ENCODE data around the gene GPR62.

Gene GPR62, protein sequence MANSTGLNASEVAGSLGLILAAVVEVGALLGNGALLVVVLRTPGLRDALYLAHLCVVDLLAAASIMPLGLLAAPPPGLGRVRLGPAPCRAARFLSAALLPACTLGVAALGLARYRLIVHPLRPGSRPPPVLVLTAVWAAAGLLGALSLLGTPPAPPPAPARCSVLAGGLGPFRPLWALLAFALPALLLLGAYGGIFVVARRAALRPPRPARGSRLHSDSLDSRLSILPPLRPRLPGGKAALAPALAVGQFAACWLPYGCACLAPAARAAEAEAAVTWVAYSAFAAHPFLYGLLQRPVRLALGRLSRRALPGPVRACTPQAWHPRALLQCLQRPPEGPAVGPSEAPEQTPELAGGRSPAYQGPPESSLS

DNA sequence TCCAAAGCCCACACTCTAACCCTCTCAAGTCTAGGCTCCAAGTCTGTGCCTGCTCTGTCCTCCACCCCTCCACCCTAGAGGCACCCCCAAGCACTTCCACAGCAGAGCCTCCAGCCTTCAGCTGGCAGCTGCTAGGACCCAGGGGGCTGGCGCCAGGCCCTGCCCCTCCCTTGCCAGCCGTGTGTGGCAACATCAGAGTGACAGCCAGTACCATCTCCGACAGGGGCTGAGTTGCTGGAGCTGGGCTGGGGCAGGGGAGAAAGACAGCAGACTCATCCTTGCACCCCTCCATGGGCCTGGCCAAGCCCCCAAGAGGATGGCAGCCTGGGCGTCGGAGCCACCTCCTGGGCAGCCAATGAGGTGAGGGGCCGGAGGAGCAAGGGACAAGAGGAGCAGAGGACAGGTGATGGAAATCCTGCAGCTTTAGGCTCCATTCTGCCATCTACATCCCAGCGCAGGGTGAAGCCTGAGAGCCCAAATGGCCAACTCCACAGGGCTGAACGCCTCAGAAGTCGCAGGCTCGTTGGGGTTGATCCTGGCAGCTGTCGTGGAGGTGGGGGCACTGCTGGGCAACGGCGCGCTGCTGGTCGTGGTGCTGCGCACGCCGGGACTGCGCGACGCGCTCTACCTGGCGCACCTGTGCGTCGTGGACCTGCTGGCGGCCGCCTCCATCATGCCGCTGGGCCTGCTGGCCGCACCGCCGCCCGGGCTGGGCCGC is at the start of gene GPR62:
GPR62 (plus strand) TSS at position 207 of the 718 bp plus-strand sequence; CDS start at position 479, 272 bp downstream.
- no peak within 1 kb of the TSS for H3K4me3 ChIP-seq (ENCODE audit: low read depth, low read length)
- ChIA-PET CTCF (interaction anchor here (2.7 to 6.7 kb wide), 3 partner anchors 10 to 19 kb away, joined by 11 to 52 read pairs (median 33); partner anchors contain the start of genes ABHD14A, ABHD14B, PARP3 and RRP9), POLR2A (no interaction called here)
- TF ChIP-seq, protein P1, sequence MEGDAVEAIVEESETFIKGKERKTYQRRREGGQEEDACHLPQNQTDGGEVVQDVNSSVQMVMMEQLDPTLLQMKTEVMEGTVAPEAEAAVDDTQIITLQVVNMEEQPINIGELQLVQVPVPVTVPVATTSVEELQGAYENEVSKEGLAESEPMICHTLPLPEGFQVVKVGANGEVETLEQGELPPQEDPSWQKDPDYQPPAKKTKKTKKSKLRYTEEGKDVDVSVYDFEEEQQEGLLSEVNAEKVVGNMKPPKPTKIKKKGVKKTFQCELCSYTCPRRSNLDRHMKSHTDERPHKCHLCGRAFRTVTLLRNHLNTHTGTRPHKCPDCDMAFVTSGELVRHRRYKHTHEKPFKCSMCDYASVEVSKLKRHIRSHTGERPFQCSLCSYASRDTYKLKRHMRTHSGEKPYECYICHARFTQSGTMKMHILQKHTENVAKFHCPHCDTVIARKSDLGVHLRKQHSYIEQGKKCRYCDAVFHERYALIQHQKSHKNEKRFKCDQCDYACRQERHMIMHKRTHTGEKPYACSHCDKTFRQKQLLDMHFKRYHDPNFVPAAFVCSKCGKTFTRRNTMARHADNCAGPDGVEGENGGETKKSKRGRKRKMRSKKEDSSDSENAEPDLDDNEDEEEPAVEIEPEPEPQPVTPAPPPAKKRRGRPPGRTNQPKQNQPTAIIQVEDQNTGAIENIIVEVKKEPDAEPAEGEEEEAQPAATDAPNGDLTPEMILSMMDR (IDR thresholded peaks at IDR 0.05; ENCODE audit: insufficient read depth, low read length, missing control alignments), result no peak
- no peak for DNase-seq (ENCODE audit: low read depth, low spot score)

GRCh38 chr3:51908026-51908425 is 47.2 kb upstream of the GPR62 start:
- POLR2A ChIA-PET, result no interaction called here
- DNase-seq (ENCODE audit: low read depth, low spot score), result no peak
- TF ChIP-seq, protein P1 (IDR thresholded peaks at IDR 0.05; ENCODE audit: insufficient read depth, low read length, missing control alignments), result no peak
- CTCF ChIA-PET, result no interaction called here
- no peak overlapping the region for H3K4me3 ChIP-seq (ENCODE audit: low read depth, low read length)

DNA sequence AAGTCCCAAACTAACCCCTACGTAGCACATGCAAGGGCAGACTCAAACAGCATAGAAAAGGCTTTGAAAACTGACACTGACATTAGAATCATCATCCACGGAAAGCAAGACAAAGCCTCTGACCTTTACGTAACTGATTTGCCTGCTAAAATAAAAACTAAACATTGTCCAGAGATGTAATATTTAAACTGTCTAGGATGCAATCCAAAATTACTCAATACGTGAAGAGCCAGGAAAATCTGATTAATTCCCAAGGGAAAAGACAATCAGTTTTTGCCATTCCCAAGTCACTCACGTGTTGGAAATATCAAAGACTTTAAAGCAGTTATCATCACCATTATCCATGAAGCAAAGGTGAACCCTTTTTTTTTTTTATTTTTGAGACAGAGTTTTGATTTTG is 38.8 kb upstream of the GPR62 start:
- TF ChIP-seq, protein P1 (IDR thresholded peaks at IDR 0.05; ENCODE audit: insufficient read depth, low read length, missing control alignments), result no peak
- no peak overlapping the region for H3K4me3 ChIP-seq (ENCODE audit: low read depth, low read length)
- ChIA-PET CTCF (no interaction called here), POLR2A (no interaction called here)
- DNase-seq (ENCODE audit: low read depth, low spot score), result no peak

DNA sequence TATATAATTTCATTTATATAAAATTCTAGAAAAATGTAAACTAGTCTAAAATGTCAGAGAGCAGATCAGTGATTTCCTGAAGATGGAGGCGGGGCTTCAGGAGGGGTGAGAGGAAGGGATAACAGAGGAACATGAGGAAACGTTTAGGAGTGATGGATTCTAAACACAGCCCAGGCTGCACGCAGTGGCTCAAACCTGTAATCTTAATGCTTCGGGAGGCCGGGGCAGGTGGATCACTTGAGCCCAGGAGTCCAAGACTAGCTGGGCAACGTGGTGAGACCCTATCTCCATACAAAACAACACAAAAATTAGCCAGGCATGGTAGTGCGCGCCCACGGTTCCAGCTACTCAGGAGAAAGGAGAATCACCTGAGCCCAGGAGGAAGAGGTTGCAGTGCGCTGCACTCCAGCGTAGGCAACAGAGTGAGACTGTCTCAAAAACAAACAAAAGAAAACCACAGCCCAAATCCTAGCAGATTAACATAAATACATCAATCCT is 34.1 kb upstream of the GPR62 start:
- TF ChIP-seq, protein P1 (IDR thresholded peaks at IDR 0.05; ENCODE audit: insufficient read depth, low read length, missing control alignments), result no peak
- ChIA-PET CTCF (no interaction called here), POLR2A (no interaction called here)
- no peak overlapping the region for H3K4me3 ChIP-seq (ENCODE audit: low read depth, low read length)
- DNase-seq (ENCODE audit: low read depth, low spot score), result no peak

DNA sequence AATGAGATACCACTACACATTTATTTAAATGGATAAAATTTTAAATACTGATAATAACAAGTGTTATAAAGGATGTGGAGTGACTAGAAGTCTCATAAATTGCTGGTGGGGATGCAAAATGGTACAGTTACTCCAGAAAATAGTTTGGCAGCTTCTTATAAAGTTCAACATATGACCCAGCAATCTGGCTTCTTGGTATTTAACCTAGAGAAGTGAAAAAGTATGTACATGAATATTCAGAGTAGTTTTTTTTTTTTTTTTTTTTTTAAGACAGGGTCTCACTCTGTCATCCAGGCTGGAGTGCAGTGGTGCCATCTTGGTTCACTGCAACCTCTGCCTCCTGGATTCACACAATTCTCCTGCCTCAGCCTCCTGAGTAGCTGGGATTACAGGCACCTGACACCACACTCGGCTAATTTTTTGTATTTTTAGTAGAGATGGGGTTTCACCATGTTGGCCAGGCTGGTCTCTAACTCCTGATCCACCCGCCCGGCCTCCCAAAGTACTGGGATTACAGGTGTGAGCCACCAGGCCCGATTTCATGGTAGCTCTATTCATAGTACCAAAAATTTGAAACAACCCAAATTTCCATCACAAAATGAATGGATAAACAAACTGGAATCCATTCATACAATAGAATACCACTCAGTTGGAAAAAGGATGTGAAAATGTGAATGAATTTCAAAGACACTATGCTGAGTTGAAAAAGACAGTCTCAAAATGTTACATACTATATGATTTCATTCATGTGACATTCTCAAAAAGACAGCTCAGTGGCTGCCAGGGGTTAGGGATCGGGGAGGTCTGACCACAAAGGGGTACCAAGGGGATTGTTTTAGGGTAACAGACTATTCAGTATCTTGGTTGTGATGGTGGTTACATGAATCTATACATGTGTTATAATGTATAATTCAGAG is 27.9 kb upstream of the GPR62 start:
- ChIA-PET CTCF (no interaction called here), POLR2A (interaction anchor here (1.0 kb wide), 1 partner anchor 14 kb away, joined by 3 read pairs; the partner anchor contains the start of genes PARP3 and RRP9)
- TF ChIP-seq, protein P1 (IDR thresholded peaks at IDR 0.05; ENCODE audit: insufficient read depth, low read length, missing control alignments), result no peak
- no peak overlapping the region for H3K4me3 ChIP-seq (ENCODE audit: low read depth, low read length)
- no peak for DNase-seq (ENCODE audit: low read depth, low spot score)
